Caco-2 (cell line): ENCODE measurements around the gene LDB2. TPM values are rescaled to one million over a fixed set of nuclear protein-coding genes. Genes with fewer than 3 reads are reported as not detected.

Source experiments
- BruUV-seq: library from RNA; stranded (reverse); fragments of 400-500 nt; replicated peaks from 2 replicates; lab custom pipeline; 2021; lab: Mats Ljungman, UMichigan
- CTCF ChIA-PET: fragments of 300-600 bp; sonication (Branson Sonifier 250); formaldehyde crosslinking; loops from one replicate; lab custom pipeline; 2022; ENCODE audit warnings: antibody characterized with exemption; lab: Charles Lee
- POLR2A ChIA-PET: fragments of 300-600 bp; sonication (Branson Sonifier 250); formaldehyde crosslinking; loops from one replicate; lab custom pipeline; 2022; ENCODE audit warnings: antibody characterized with exemption; lab: Charles Lee
- DNase-seq, 2 experiments: peaks; one replicate each; pipeline versions ENCODE4 v3.0.0 to v3.0.0-alpha.2; 2020 to 2022
- H3K27me3 ChIP-seq: replicated peaks from 2 replicates; pipeline ENCODE4 v1.6.0; 2011; ENCODE audit warnings: low read length; ENCODE audit not compliant: control insufficient read depth, insufficient read depth
- H3K36me3 ChIP-seq: 2 replicates; pipeline ENCODE4 v1.5.1; 2011; ENCODE audit warnings: low read length; ENCODE audit not compliant: control insufficient read depth, insufficient read depth
- H3K4me1 ChIP-seq: fragments of 250-450 bp; sonication (Bioruptor Pico); 2 replicates; pipeline ENCODE4 v1.5.1; 2020; ENCODE audit warnings: mild to moderate bottlenecking
- H3K4me3 ChIP-seq: 2 replicates; pipeline ENCODE4 v1.5.1; 2011; ENCODE audit warnings: low read depth, mild to moderate bottlenecking, control low read depth, low read length
- H3K9me3 ChIP-seq: fragments of 250-450 bp; sonication (Bioruptor Pico); 2 replicates; pipeline ENCODE4 v1.5.1; 2020; ENCODE audit warnings: mild to moderate bottlenecking, moderate library complexity
- H3K27ac Mint-ChIP-seq: one replicate; pipeline ENCODE4 v1.8.0; 2022; ENCODE audit warnings: mixed read lengths; ENCODE audit not compliant: unreplicated experiment
- H3K27me3 Mint-ChIP-seq: one replicate; pipeline ENCODE4 v1.8.0; 2022; ENCODE audit warnings: mixed read lengths; ENCODE audit not compliant: insufficient read depth, unreplicated experiment
- H3K36me3 Mint-ChIP-seq: one replicate; pipeline ENCODE4 v1.8.0; 2022; ENCODE audit warnings: mild to moderate bottlenecking, mixed read lengths; ENCODE audit not compliant: insufficient read depth, unreplicated experiment
- H3K4me1 Mint-ChIP-seq: one replicate; pipeline ENCODE4 v1.8.0; 2022; ENCODE audit warnings: low read depth, mixed read lengths; ENCODE audit not compliant: unreplicated experiment
- H3K4me3 Mint-ChIP-seq: one replicate; pipeline ENCODE4 v1.8.0; 2022; ENCODE audit warnings: mild to moderate bottlenecking, moderate library complexity, mixed read lengths; ENCODE audit not compliant: unreplicated experiment
- H3K9me3 Mint-ChIP-seq: one replicate; pipeline ENCODE4 v1.8.0; 2022; ENCODE audit warnings: mixed read lengths; ENCODE audit not compliant: unreplicated experiment
- intact Hi-C: fragments of 100-400 bp; cut with micrococcal nuclease; formaldehyde crosslinking; loops from one replicate; pipeline ENCODE4 v1.10.0; 2022; ENCODE audit not compliant: unreplicated experiment
- total RNA-seq: library from RNA; stranded (reverse); gene quantifications from 2 replicates; pipeline ENCODE4 v1.2.3, GENCODE V29; 2022
- TF ChIP-seq, protein P1 (sequence below), 2 experiments: fragments of 200-600 bp in 1 of 2; IDR thresholded peaks; 1 replicate in 1 of 2; 2 replicates in 1 of 2; pipeline versions ENCODE4 v1.5.1 to v1.8.0; 2011 to 2022; ENCODE audit warnings: antibody characterized with exemption in 1 of 2, control low read depth in 1 of 2, inconsistent platforms in 1 of 2, low read depth in 1 of 2, low read length in 1 of 2, mild to moderate bottlenecking in 1 of 2, moderate library complexity in 1 of 2; ENCODE audit not compliant: insufficient read depth in 1 of 2, severe bottlenecking in 1 of 2, unreplicated experiment in 1 of 2

LDB2 gene
- total RNA-seq, 1 experiment from 2014 or later: not detected

DNA sequence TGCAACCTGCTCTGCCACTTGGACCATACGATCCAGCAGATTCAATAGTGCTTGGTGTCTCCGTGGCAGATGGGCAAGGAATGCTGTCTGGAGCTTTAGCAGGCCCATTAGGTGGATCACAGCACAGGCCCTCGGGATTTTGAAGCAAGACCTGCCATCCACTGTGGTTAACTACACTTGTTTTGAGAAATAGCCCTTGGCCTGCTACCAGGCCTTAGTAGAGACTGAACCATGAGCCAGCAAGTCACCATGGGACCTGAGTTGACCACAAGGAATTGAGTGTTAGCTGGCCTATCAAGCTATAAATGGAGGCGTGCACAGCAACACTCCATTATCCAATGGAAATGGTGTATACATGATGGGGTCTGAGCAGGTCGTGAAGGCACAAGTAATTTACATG lies 14.5 kb upstream of the LDB2 start:
- ChIA-PET CTCF (no interaction called here), POLR2A (no interaction called here)
- Mint-ChIP-seq H3K36me3 (no peaks in the 10 kb centered on the region), H3K4me1 (no peaks in the 10 kb centered on the region), H3K27ac (no peak overlapping the region), H3K4me3 (no peak overlapping the region), H3K27me3 (peaks cover 4% of the 10 kb centered on the region), H3K9me3 (no peaks in the 10 kb centered on the region)
- Histone ChIP-seq H3K36me3 (no peaks in the 10 kb centered on the region), H3K9me3 (no peaks in the 10 kb centered on the region), H3K4me1 (no peaks in the 10 kb centered on the region), H3K4me3 (no peak overlapping the region), H3K27me3 (no peaks in the 10 kb centered on the region)
- DNase-seq: no peak
- intact Hi-C loops: no loop called here
- TF ChIP-seq, protein P1, sequence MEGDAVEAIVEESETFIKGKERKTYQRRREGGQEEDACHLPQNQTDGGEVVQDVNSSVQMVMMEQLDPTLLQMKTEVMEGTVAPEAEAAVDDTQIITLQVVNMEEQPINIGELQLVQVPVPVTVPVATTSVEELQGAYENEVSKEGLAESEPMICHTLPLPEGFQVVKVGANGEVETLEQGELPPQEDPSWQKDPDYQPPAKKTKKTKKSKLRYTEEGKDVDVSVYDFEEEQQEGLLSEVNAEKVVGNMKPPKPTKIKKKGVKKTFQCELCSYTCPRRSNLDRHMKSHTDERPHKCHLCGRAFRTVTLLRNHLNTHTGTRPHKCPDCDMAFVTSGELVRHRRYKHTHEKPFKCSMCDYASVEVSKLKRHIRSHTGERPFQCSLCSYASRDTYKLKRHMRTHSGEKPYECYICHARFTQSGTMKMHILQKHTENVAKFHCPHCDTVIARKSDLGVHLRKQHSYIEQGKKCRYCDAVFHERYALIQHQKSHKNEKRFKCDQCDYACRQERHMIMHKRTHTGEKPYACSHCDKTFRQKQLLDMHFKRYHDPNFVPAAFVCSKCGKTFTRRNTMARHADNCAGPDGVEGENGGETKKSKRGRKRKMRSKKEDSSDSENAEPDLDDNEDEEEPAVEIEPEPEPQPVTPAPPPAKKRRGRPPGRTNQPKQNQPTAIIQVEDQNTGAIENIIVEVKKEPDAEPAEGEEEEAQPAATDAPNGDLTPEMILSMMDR (IDR thresholded peaks at IDR 0.05; ENCODE audit: insufficient read depth in 1 of 2, low read depth in 1 of 2, low read length in 1 of 2, severe bottlenecking in 1 of 2, unreplicated experiment in 1 of 2): no peak
- BruUV-seq: no TSS peak

DNA sequence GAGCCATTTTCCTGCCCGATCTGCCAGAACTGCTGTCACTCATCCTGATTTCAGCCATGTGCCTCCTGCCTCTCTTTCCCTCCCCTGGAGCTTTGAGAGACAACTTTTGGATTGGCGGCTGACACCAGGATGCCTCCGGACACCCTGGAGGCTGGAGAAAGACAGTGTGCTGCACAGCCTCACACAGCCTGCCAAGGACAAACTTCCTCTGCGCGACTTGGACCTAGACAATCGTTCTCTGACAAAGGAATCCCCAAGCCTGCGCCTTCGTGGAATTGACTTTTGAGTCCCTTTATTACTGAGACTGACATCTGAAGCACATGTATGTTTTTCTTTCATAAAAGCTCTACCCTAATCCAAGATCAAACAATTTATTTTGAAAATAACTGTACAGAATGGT lies 10.8 kb upstream of the LDB2 start:
- Histone ChIP-seq H3K4me1 (no peaks in the 10 kb centered on the region), H3K27me3 (no peaks in the 10 kb centered on the region), H3K9me3 (no peaks in the 10 kb centered on the region), H3K36me3 (no peaks in the 10 kb centered on the region), H3K4me3 (no peak overlapping the region)
- TF ChIP-seq, protein P1 (IDR thresholded peaks at IDR 0.05; ENCODE audit: insufficient read depth in 1 of 2, low read depth in 1 of 2, low read length in 1 of 2, severe bottlenecking in 1 of 2, unreplicated experiment in 1 of 2): no peak
- Mint-ChIP-seq H3K27ac (no peak overlapping the region), H3K4me1 (no peaks in the 10 kb centered on the region), H3K4me3 (no peak overlapping the region), H3K27me3 (peaks cover 4% of the 10 kb centered on the region), H3K36me3 (no peaks in the 10 kb centered on the region), H3K9me3 (no peaks in the 10 kb centered on the region)
- intact Hi-C loops: no loop called here
- ChIA-PET CTCF (interaction anchor here (0.7 kb wide), 1 partner anchor 527 kb away, joined by 4 read pairs; no protein-coding TSS in a partner anchor), POLR2A (no interaction called here)
- DNase-seq: no peak
- BruUV-seq: no TSS peak

DNA sequence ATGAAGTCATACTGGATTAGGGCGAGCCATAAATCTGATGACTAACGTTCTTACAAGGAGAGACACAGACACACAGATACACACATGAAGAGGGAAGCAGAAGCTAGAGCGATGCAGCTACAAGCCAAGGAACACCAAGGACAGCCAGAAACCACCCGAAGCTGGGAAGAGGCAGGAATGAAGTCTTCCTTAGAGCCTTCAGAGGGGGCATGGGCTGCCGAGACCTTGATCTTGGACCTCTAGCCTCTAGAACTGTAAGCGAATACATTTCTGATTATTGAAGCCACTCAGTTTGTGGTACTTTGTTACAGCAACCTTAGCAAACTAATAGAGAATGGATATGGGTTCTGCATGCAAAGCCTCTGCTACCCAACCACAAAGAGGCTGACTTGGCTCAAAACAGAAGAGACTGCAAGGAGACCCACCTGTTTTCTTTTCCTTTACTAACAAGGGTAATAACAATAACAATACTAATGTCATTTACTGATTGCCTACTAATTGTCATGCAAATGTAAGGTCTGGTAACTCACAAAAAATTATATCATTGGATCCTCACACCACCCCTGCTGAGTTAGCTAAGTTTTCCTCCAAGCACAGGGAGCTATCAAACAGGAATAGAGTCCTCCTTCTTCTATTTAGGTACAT lies 10.1 kb upstream of the LDB2 start:
- TF ChIP-seq, protein P1 (IDR thresholded peaks at IDR 0.05; ENCODE audit: insufficient read depth in 1 of 2, low read depth in 1 of 2, low read length in 1 of 2, severe bottlenecking in 1 of 2, unreplicated experiment in 1 of 2): no peak
- Mint-ChIP-seq H3K36me3 (no peaks in the 10 kb centered on the region), H3K27ac (no peak overlapping the region), H3K9me3 (no peaks in the 10 kb centered on the region), H3K4me3 (no peak overlapping the region), H3K27me3 (peaks cover 4% of the 10 kb centered on the region), H3K4me1 (no peaks in the 10 kb centered on the region)
- ChIA-PET CTCF (no interaction called here), POLR2A (no interaction called here)
- H3K4me1 ChIP-seq: no peaks in the 10 kb centered on the region
- no TSS peak for BruUV-seq
- no peaks in the 10 kb centered on the region for H3K36me3 ChIP-seq
- intact Hi-C loops: no loop called here
- DNase-seq: no peak
- H3K4me3 ChIP-seq: no peak overlapping the region
- no peaks in the 10 kb centered on the region for H3K27me3 ChIP-seq
- no peaks in the 10 kb centered on the region for H3K9me3 ChIP-seq
